CD4-positive, alpha-beta memory T cell (primary cell): ENCODE data around the gene RPL34. TPM values are rescaled to one million over a fixed set of nuclear protein-coding genes. Genes with fewer than 3 reads are reported as not detected.
A peak's percentile ranks its signal among the peaks of the same experiment; 100 is the strongest.

Experiments
- CTCF ChIA-PET: fragments of 350-600 bp; sonication (Branson Sonifier 250); formaldehyde crosslinking; loops from one replicate; lab custom pipeline; 2021; ENCODE audit warnings: inconsistent platforms; ENCODE audit not compliant: partially characterized antibody; lab: Charles Lee
- POLR2A ChIA-PET: fragments of 350-600 bp; sonication (Branson Sonifier 250); formaldehyde crosslinking; loops from one replicate; lab custom pipeline; 2021; ENCODE audit not compliant: partially characterized antibody; lab: Charles Lee
- DNase-seq, 5 donors: peaks; one replicate each; pipeline versions ENCODE4 v3.0.0 to v3.0.0-alpha.2; 2020 to 2022; ENCODE audit warnings: mixed read lengths in 1 of 5
- H3K27ac ChIP-seq: one replicate; pipeline ENCODE4 v1.7.0; 2013; ENCODE audit warnings: low read depth, low read length
- H3K27me3 ChIP-seq: 2 replicates; pipeline ENCODE4 v1.7.0; 2013; ENCODE audit warnings: mild to moderate bottlenecking, low read length, moderate library complexity; ENCODE audit not compliant: insufficient read depth
- H3K36me3 ChIP-seq: 2 replicates; pipeline ENCODE4 v1.7.0; 2013; ENCODE audit warnings: mild to moderate bottlenecking, low read length, moderate library complexity; ENCODE audit not compliant: insufficient read depth
- H3K4me1 ChIP-seq: 2 replicates; pipeline ENCODE4 v1.7.0; 2013; ENCODE audit warnings: mild to moderate bottlenecking, low read length, moderate library complexity; ENCODE audit not compliant: insufficient read depth
- H3K4me3 ChIP-seq, 2 donors: one replicate each; pipeline ENCODE4 v1.7.0; 2013; ENCODE audit warnings: low read length in 2 of 2, mild to moderate bottlenecking in 1 of 2
- H3K9me3 ChIP-seq, 2 donors: one replicate each; pipeline ENCODE4 v1.7.0; 2013; ENCODE audit warnings: low read length in 2 of 2, control low read depth in 1 of 2; ENCODE audit not compliant: control insufficient read depth in 1 of 2
- H3K27ac Mint-ChIP-seq, 7 donors: one replicate each; pipeline ENCODE4 v1.8.0; 2020 to 2021; ENCODE audit warnings: mixed read lengths in 7 of 7, mild to moderate bottlenecking in 6 of 7, inconsistent platforms in 3 of 7, moderate library complexity in 3 of 7
- H3K27me3 Mint-ChIP-seq, 2 donors: one replicate each; pipeline ENCODE4 v1.8.0; 2020 to 2021; ENCODE audit warnings: mixed read lengths in 2 of 2
- H3K36me3 Mint-ChIP-seq, 2 donors: one replicate each; pipeline ENCODE4 v1.8.0; 2020 to 2021; ENCODE audit warnings: mixed read lengths in 2 of 2, inconsistent platforms in 1 of 2, mild to moderate bottlenecking in 1 of 2
- H3K4me1 Mint-ChIP-seq, 4 donors: one replicate each; pipeline ENCODE4 v1.8.0; 2020 to 2021; ENCODE audit warnings: mixed read lengths in 4 of 4, mild to moderate bottlenecking in 1 of 4
- H3K4me3 Mint-ChIP-seq, 8 donors: one replicate each; pipeline ENCODE4 v1.8.0; 2020 to 2021; ENCODE audit warnings: mixed read lengths in 8 of 8, mild to moderate bottlenecking in 7 of 8, moderate library complexity in 6 of 8, inconsistent platforms in 3 of 8
- H3K9me3 Mint-ChIP-seq, 8 donors: one replicate each; pipeline ENCODE4 v1.8.0; 2020 to 2021; ENCODE audit warnings: mixed read lengths in 8 of 8, mild to moderate bottlenecking in 5 of 8, inconsistent platforms in 3 of 8, moderate library complexity in 1 of 8
- intact Hi-C: fragments of 100-400 bp; cut with micrococcal nuclease; formaldehyde crosslinking; loops from one replicate; pipeline ENCODE4 v1.15.1; 2023
- polyA plus RNA-seq, 2 donors: library from polyadenylated mRNA; unstranded; fragments of 300-500 nt; fragmentation: Illumina TruSeq; gene quantifications; one replicate each; pipeline ENCODE4 v1.2.3, GENCODE V29; 2021
- total RNA-seq, 2 experiments: library from RNA; stranded (reverse); gene quantifications; one replicate each; pipeline ENCODE4 v1.2.3, GENCODE V29; 2021

The RPL34 gene
- total and polyA plus RNA-seq, 4 experiments from 2014 or later, result 2,902 to 4,917 (median 3,899) TPM

GRCh38 chr4:108651014-108651791 is 30.8 kb downstream of the RPL34 start:
- ChIA-PET CTCF (interaction anchor here (0.6 to 2.5 kb wide), 2 partner anchors 632 to 1034 kb away, joined by 3 to 7 read pairs; no protein-coding TSS in a partner anchor), POLR2A (interaction anchor here (1.0 to 3.6 kb wide), 7 partner anchors 21 to 931 kb away, joined by 3 to 40 read pairs (median 9); partner anchors contain the start of genes CYP2U1, PAPSS1 and RPL34)
- Mint-ChIP-seq H3K4me3 (peak overlapping the region; percentile 93 to 99 (median 98)), H3K27me3 (no peaks in the 10 kb centered on the region), H3K36me3 (peaks cover 14 to 27% of the 10 kb centered on the region in 2 donors), H3K9me3 (peaks cover 0 to 2% (median 0%) of the 10 kb centered on the region in 8 donors), H3K4me1 (peaks cover 23 to 50% (median 37%) of the 10 kb centered on the region in 4 donors), H3K27ac (peak overlapping the region; percentile 98 to 99 (median 99))
- H3K4me1 ChIP-seq, result peaks cover 37% of the 10 kb centered on the region
- peak overlapping the region; percentile 77 to 86 for H3K4me3 ChIP-seq
- no peak for DNase-seq
- H3K9me3 ChIP-seq, result no peaks in the 10 kb centered on the region
- H3K27ac ChIP-seq, result peak overlapping the region; percentile 98
- no peaks in the 10 kb centered on the region for H3K27me3 ChIP-seq
- intact Hi-C loops, result loop anchor here (2.0 to 10.0 kb wide), 2 partner anchors 926 to 1164 kb away; partner anchors contain the start of genes GAR1 and PAPSS1
- no peaks in the 10 kb centered on the region for H3K36me3 ChIP-seq

DNA sequence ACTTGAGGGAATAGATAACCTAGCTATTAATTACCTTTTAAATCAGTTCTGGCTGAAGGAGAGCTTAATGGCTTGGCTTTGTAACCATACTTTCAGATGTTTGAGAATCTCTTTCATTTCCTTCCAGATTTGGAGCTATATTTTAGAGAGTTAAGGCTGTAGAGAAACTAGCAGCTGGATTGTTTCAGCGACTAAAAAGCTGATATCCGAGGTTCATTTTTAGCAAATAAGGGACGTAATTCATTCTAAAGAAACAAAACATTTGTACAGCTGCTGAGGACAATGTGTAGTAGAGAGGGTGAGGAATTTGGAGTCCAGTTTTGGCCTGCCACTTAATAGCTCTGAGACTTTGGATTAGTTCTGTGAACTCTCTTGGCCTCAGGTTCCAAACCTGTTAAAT is 42.3 kb downstream of the RPL34 start:
- H3K27me3 ChIP-seq, result no peaks in the 10 kb centered on the region
- H3K36me3 Mint-ChIP-seq, result peaks cover 34 to 62% of the 10 kb centered on the region in 2 donors
- H3K4me1 Mint-ChIP-seq, result peaks cover 0 to 2% (median under 1%) of the 10 kb centered on the region in 4 donors
- H3K36me3 ChIP-seq, result peaks cover 18% of the 10 kb centered on the region
- H3K9me3 ChIP-seq, result no peaks in the 10 kb centered on the region
- no peaks in the 10 kb centered on the region for H3K9me3 Mint-ChIP-seq
- no peak overlapping the region for H3K4me3 Mint-ChIP-seq
- intact Hi-C loops, result no loop called here
- no peak overlapping the region for H3K4me3 ChIP-seq
- ChIA-PET CTCF (interaction anchor here (0.6 to 1.1 kb wide), 2 partner anchors 24 to 929 kb away, joined by 3 read pairs; no protein-coding TSS in a partner anchor), POLR2A (no interaction called here)
- H3K4me1 ChIP-seq, result no peaks in the 10 kb centered on the region
- no peak for DNase-seq
- H3K27ac ChIP-seq, result no peak overlapping the region
- peak overlapping the region in 2 of 7 donors; percentile 0 to 6 for H3K27ac Mint-ChIP-seq
- no peaks in the 10 kb centered on the region for H3K27me3 Mint-ChIP-seq

DNA sequence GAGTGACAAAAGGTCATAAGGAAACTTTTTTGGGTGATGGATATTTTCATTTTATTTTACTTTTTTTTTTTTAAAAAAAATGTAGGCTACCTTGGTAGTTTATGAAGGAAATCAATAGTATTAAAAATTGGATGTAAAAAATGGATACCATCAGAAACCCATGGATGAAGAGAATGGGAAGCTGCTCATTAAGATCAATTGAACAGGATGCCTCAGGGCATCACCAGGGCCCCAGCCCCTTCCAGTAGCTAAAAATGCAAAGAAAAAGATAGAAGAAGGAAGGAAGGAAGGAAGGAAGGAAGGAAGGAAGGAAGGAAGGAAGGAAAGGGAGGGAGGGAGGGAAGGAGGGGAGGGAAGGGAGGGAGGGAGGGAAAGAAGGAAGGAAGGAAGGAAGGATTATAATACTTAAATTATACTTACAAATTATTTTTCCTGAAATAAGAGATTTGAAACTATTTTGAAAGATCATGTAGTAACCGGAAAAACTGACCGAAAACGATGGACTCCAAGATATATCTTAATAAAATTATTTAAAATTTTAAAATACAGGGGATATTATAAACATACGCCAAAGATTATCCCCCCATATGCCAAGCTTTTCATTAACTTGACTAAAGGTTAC is 54.1 kb downstream of the RPL34 start:
- no peaks in the 10 kb centered on the region for H3K27me3 Mint-ChIP-seq
- Histone ChIP-seq H3K36me3 (no peaks in the 10 kb centered on the region), H3K27ac (no peak overlapping the region), H3K27me3 (no peaks in the 10 kb centered on the region), H3K4me3 (no peak overlapping the region), H3K4me1 (no peaks in the 10 kb centered on the region), H3K9me3 (no peaks in the 10 kb centered on the region)
- intact Hi-C loops, result no loop called here
- peaks cover 0 to 2% (median 0%) of the 10 kb centered on the region in 4 donors for H3K4me1 Mint-ChIP-seq
- DNase-seq, result no peak
- ChIA-PET CTCF (no interaction called here), POLR2A (interaction anchor here (0.6 kb wide), 1 partner anchor 1528 kb away, joined by 3 read pairs; no protein-coding TSS in a partner anchor)
- H3K36me3 Mint-ChIP-seq, result peaks cover 22 to 29% of the 10 kb centered on the region in 2 donors
- H3K27ac Mint-ChIP-seq, result no peak overlapping the region
- no peaks in the 10 kb centered on the region for H3K9me3 Mint-ChIP-seq
- H3K4me3 Mint-ChIP-seq, result no peak overlapping the region

Other genes with a start within 250 kb of the RPL34 start
- gene OSTC, start 30.0 kb downstream of the RPL34 start, total RNA-seq, result 10 to 100 TPM; 67.9 to 72.1 TPM
- gene OSTC, start 30.0 kb downstream of the RPL34 start, polyA plus RNA-seq, result 100 to 1,000 TPM; 153 to 213 TPM
- gene ETNPPL, start 142.5 kb downstream of the RPL34 start, total RNA-seq, result not detected
- gene ETNPPL, start 142.5 kb downstream of the RPL34 start, polyA plus RNA-seq, result not detected